GM18909 (cell line): Measurements from ENCODE around the gene HSPA1B.
"Not testable (repeated sequence)": the region's sequence is repeated elsewhere in the genome, so short reads cannot be mapped to it uniquely, and the experiment has no call there.

Experiments
- ATAC-seq: cut with Tn5 transposase; IDR thresholded peaks from one replicate; pipeline ENCODE4 v1.9.1; 2021; ENCODE audit warnings: mild to moderate bottlenecking; ENCODE audit not compliant: unreplicated experiment, poor library complexity

Gene HSPA1B

GRCh38 chr6:31796993-31797385 lies 30.5 kb upstream of the HSPA1B start:
- ATAC-seq, result no peak

DNA sequence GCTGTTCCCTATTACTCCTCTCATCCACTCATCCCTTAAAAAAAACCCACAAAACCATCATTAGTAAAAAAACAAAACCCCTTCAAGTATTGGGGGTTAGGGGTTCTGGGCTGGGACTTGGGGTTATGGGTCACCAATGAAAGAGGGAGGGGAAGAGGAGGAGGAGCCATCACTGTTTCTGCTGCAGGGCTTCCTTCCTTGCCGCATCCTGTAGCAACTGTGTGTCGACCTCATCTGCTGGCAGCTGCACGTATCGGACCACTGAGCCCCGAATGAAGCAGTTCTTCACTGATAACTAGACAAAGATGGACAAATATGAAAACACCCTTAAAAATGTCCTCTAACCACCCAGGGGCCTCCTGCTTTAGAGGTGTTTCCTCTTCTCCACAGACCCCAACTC lies 29.9 kb upstream of the HSPA1B start:
- no peak for ATAC-seq

DNA sequence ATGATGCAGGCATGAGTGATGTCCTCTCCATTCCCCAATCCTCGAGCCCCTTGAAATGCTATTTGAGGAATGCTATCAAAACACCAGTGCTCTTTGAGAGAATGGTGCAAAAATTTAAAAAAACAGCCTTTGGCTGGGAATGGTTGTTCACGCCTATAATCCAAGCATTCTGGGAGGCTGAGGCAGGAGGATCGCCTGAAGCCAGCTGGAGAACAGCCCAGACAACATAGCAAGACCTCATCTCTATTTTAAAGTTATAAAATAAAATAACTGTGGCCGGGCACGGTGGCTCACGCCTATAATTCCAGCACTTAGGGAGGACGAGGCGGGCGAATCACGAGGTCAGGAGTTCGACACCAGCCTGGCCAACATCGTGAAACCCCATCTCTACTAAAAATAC lies 27.8 kb upstream of the HSPA1B start:
- ATAC-seq, result no peak

GRCh38 chr6:31801031-31801927 lies 26.3 kb upstream of the HSPA1B start:
- not testable (repeated sequence) for ATAC-seq

GRCh38 chr6:31805939-31806469 lies 21.5 kb upstream of the HSPA1B start:
- ATAC-seq, result no peak

DNA sequence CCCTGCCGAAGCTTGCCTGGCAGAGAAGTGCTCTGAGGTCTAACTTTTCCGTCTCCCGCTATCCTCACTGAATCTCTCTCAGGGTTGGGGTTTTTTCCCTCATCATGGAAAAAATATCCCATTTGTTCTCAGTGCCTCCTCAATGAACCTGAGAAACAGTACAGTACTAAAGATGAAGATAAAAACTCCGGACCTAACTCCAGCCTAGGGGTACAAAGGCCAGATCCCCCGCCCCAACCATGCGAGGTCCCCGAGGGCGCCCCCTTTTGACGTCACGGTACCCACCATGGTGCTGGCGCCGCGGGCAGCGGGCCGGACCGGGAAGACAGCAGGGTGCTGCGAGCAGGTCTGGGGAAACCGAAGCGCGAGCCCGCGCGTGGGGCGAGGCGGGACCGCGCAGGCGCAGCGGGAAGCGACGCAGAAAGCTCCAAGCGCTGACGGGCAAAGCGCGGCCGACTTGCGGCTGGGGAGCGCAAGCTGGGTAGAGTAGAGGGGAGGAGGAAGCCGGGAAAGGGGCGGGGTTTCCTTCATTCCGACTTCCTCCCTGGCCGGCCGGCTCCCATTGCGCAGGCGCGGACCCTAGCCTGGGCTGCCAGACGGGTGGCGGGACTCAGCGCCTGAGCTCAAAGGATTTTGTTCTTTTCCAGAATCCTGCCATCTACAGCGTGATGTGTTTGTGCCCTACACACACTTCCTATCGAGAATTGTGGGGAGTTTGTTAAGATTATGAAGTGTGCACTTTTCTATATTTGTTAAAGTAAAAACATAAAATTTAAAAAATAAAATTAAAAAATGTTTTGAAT lies 20.9 kb upstream of the HSPA1B start, which contains the start of gene LSM2:
Gene LSM2, minus strand, starts transcription at position 497 of the 803 bp plus-strand sequence. Its CDS starts 209 bp downstream, at position 288.
- peak; percentile 90 for ATAC-seq

GRCh38 chr6:31808599-31808998 lies 18.9 kb upstream of the HSPA1B start:
- ATAC-seq, result not testable (repeated sequence)

DNA sequence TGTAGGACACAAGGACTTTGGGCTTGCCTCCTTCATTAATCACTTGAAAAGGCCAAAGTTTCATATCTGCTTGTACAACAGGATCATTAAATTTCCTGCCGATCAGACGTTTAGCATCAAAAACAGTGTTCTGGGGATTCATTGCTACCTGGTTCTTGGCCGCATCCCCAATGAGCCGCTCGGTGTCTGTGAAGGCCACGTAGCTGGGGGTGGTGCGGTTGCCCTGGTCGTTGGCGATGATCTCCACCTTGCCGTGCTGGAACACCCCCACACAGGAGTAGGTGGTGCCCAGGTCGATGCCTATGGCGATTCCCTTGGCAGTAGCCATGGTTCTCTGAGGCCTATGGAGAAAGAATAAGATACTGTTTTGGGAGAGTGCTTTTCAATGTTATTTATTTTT lies 15.9 kb upstream of the HSPA1B start:
- ATAC-seq, result no peak

DNA sequence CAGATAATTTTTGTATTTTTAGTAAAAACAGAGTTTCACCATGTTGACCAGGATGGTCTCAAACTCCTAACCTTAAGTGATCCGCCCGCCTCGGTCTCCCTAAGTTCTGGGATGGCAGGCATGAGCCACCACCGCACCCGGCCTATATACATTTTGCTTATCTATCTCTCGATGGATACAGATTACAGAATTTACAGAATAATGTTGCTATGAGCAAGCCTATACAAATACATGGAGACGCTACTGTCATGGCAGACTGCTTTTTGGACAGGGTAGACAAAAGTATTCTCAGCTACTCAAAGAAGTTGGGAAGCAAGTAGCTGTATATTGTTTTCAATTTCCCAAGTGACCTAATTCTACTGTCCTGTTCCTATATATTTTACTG lies 14.1 kb upstream of the HSPA1B start:
- ATAC-seq, result no peak

DNA sequence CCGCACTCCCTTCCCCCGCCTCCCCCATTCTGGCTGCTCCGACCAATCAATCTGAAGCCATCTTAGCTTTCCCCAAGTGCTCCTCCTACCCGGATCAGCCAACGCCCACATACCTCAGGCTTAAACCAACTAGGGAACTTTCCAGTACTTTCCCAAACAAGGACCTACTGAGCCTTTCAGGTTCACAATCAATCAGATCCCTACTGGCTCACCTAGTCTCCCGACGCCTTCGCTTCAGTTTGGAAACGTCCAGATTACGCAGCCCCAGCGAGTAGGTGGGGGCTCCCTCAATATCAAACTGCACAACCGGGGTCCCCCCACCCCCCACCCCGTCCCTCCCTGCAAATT lies 12.9 kb upstream of the HSPA1B start:
- ATAC-seq, result no peak

GRCh38 chr6:31815025-31815838 lies 12.3 kb upstream of the HSPA1B start, which contains the start of the genes HSPA1A and HSPA1L:
Gene HSPA1A, plus strand, starts transcription at chr6:31815543. Its CDS starts 214 bp downstream, at chr6:31815757.
Gene HSPA1L, minus strand, starts transcription at chr6:31815283. Its CDS starts 3,311 bp downstream, at chr6:31811972.
- peak; percentile 47 for ATAC-seq

GRCh38 chr6:31817133-31817928 lies 10.2 kb upstream of the HSPA1B start:
- ATAC-seq, result not testable (repeated sequence)

DNA sequence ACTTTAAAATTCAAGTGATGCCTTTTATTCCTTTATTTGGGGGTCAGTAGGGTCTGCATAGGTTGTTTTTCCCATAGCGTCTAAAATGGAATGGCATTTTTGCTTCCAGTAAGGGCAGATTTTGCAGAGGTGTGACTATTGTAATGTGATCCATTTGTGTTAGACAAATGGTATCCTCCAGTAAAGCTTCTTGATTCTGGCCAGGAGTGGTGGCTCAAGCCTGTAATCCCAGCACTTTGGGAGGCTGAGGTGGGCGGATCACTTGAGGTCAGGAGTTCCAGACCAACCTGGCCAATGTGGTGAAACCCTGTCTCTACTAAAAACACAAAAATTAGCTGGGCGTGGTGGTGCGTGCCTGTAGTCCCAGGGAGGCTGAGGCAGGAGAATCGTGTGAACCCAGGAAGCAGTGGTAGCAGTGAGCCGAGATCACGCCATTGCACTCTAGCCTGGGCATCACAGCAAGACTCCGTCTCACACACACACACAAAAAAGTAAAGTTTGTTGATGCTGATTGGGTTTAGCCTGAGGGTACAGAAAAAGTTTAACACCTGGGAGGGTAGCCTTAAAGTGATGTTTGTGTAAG lies 9.5 kb upstream of the HSPA1B start:
- ATAC-seq, result not testable (repeated sequence)

GRCh38 chr6:31819871-31820299 lies 7.7 kb upstream of the HSPA1B start:
- no peak for ATAC-seq

DNA sequence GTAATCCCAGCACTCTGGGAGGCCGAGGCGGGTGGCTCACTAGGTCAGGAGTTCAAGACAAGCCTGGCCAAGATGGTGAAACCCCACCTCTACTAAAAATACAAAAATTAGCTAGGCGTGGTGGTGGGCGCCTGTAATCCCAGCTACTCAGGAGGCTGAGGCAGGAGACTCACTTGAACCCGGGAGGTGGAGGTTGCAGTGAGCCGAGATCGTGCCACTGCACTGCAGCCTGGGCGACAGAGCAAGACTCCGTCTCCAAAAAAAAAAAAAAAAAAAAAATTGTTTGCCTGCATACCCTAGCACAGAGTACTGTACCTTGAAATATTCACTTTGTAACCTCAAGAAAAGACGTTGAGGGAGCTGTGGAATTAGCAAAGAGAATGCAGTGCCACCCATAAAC lies 7.1 kb upstream of the HSPA1B start:
- ATAC-seq, result not testable (repeated sequence)

GRCh38 chr6:31821301-31822035 lies 6.1 kb upstream of the HSPA1B start:
- peak; percentile 48 for ATAC-seq

DNA sequence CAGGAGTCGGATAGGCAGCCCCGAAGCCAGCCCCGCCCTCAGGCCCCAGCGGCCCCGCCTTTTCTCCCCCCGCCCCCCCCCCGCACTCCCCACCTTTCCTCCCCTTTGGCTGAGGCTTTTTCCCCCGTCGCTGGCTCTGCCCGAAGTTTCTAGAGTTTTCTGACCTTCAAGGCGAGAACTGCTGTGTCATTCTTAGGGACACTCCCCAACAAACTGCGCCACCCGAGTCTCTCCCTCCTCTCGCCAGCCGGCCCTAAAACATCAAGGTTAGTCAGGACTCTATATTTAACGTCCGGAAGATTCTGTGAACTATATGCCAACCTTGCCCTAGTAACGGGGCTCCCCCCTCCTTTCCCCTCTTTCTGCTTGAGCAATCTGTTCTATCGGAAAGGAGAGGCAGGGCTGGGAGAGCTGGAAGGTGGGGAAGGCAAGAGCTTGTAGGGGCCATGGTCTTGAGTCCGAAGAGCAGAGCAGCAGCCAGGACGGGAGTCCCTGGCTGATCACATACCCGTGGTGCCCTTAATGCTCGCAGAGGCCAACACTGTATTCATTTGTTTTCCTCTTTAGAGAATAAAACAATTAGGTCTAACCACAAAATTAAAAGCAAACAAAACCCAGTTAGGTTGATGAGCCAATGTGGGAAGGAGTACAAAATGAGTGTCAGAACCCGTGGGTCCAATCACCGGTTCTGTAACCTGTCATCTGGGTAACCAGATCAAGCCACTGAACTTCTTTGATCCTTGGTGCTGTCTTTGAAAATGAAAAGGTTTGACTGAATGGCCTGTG lies 5.3 kb upstream of the HSPA1B start:
- ATAC-seq, result peak; percentile 33
